ENCODE results near the gene SULF2.
A peak's percentile ranks its signal among the peaks of the same experiment; 100 is the strongest.

Gene SULF2

GRCh38 chr20:47789081-47789763, 3.9 kb upstream of the SULF2 start:
- H3K4me3 ChIP-seq (ENCODE audit: control insufficient read depth, low read depth, low read length): no peak overlapping the region
- no peak for DNase-seq (ENCODE audit: low read depth)
- TF ChIP-seq CTCF (conservative IDR thresholded peaks at IDR 0.05; ENCODE audit: control insufficient read depth, insufficient read depth, low read depth, low read length): no peak

- DNase-seq (ENCODE audit: low read depth): no peak
- no peak for TF ChIP-seq CTCF (conservative IDR thresholded peaks at IDR 0.05; ENCODE audit: control insufficient read depth, insufficient read depth, low read depth, low read length)
- no peak overlapping the region for H3K4me3 ChIP-seq (ENCODE audit: control insufficient read depth, low read depth, low read length)
Observed at GRCh38 chr20:47788741-47789080, 3.4 kb upstream of the SULF2 start.

- no peak for TF ChIP-seq CTCF (conservative IDR thresholded peaks at IDR 0.05; ENCODE audit: control insufficient read depth, insufficient read depth, low read depth, low read length)
- H3K4me3 ChIP-seq (ENCODE audit: control insufficient read depth, low read depth, low read length): no peak overlapping the region
- no peak for DNase-seq (ENCODE audit: low read depth)
Observed at GRCh38 chr20:47786765-47787107, 1.5 kb upstream of the SULF2 start.

GRCh38 chr20:47785854-47786764, 828 bp upstream of the SULF2 start:
- H3K4me3 ChIP-seq (ENCODE audit: control insufficient read depth, low read depth, low read length): peak overlapping the region; percentile 10
- TF ChIP-seq CTCF (conservative IDR thresholded peaks at IDR 0.05; ENCODE audit: control insufficient read depth, insufficient read depth, low read depth, low read length): peak; percentile 59
- DNase-seq (ENCODE audit: low read depth): peak; percentile 70

- peak; percentile 32 for DNase-seq (ENCODE audit: low read depth)
- peak overlapping the region; percentile 20 for H3K4me3 ChIP-seq (ENCODE audit: control insufficient read depth, low read depth, low read length)
- TF ChIP-seq CTCF (conservative IDR thresholded peaks at IDR 0.05; ENCODE audit: control insufficient read depth, insufficient read depth, low read depth, low read length): peak; percentile 12
Observed at GRCh38 chr20:47784599-47785310, 526 bp downstream of the SULF2 start.

GRCh38 chr20:47783828-47784598, 1.3 kb downstream of the SULF2 start:
- no peak overlapping the region for H3K4me3 ChIP-seq (ENCODE audit: control insufficient read depth, low read depth, low read length)
- DNase-seq (ENCODE audit: low read depth): no peak
- no peak for TF ChIP-seq CTCF (conservative IDR thresholded peaks at IDR 0.05; ENCODE audit: control insufficient read depth, insufficient read depth, low read depth, low read length)
